Lower leg skin (tissue), 3 donors: ENCODE results near the gene QPRT.

Source experiments
- CTCF ChIP-seq, 3 donors: fragments of 450-650 bp; IDR thresholded peaks; one replicate each; pipeline ENCODE4 v1.5.1; 2016; ENCODE audit warnings: antibody characterized with exemption in 3 of 3, mild to moderate bottlenecking in 3 of 3, moderate library complexity in 2 of 3
- POLR2A ChIP-seq, 2 donors: fragments of 450-650 bp; IDR thresholded peaks; one replicate each; pipeline ENCODE4 v1.6.1; 2016 to 2017; ENCODE audit warnings: antibody characterized with exemption in 2 of 2, mild to moderate bottlenecking in 1 of 2, moderate library complexity in 1 of 2

GRCh38 chr16:29745121-29745852 lies 66.3 kb downstream of the QPRT start:
- TF ChIP-seq CTCF (IDR thresholded peaks at IDR 0.05) (no peak), POLR2A (IDR thresholded peaks at IDR 0.05) (no peak)
